WTC11 (cell line): ENCODE data around the gene KANK4. TPM values are rescaled to one million over a fixed set of nuclear protein-coding genes. Genes with fewer than 3 reads are reported as not detected.

ENCODE experiments used
- ATF1 ChIP-seq: sonication (generic); formaldehyde crosslinking; IDR thresholded peaks from 2 replicates; pipeline ENCODE4 v1.8.1; 2023; ENCODE audit warnings: mild to moderate bottlenecking, moderate library complexity, missing genetic modification reagents
- CREM ChIP-seq: sonication (generic); formaldehyde crosslinking; IDR thresholded peaks from 2 replicates; pipeline ENCODE4 v1.8.1; 2022; ENCODE audit warnings: mild to moderate bottlenecking, missing genetic modification reagents, moderate library complexity
- EMX1 ChIP-seq: fragments of 250-450 bp; sonication (Bioruptor Pico); IDR thresholded peaks from 2 replicates; pipeline ENCODE4 v1.8.0; 2021; ENCODE audit warnings: mild to moderate bottlenecking
- FOXJ3 ChIP-seq: sonication (generic); formaldehyde crosslinking; IDR thresholded peaks from 2 replicates; pipeline ENCODE4 v1.9.0; 2021; ENCODE audit warnings: missing genetic modification reagents, mild to moderate bottlenecking, borderline replicate concordance
- FOXP1 ChIP-seq: sonication (generic); formaldehyde crosslinking; IDR thresholded peaks from 2 replicates; pipeline ENCODE4 v1.8.0; 2022; ENCODE audit warnings: missing genetic modification reagents, mild to moderate bottlenecking, moderate library complexity, borderline replicate concordance
- GABPB1 ChIP-seq: sonication (generic); formaldehyde crosslinking; IDR thresholded peaks from 2 replicates; pipeline ENCODE4 v1.8.1; 2023; ENCODE audit warnings: mild to moderate bottlenecking, missing genetic modification reagents
- MYBL2 ChIP-seq: sonication (generic); formaldehyde crosslinking; IDR thresholded peaks from 2 replicates; pipeline ENCODE4 v1.8.1; 2023; ENCODE audit warnings: mild to moderate bottlenecking, moderate library complexity, missing genetic modification reagents
- NR2C2 ChIP-seq: sonication (generic); formaldehyde crosslinking; IDR thresholded peaks from 2 replicates; pipeline ENCODE4 v1.8.0; 2022; ENCODE audit warnings: mild to moderate bottlenecking, missing genetic modification reagents
- NR3C1 ChIP-seq: sonication (generic); formaldehyde crosslinking; conservative IDR thresholded peaks from 2 replicates; pipeline ENCODE4 v1.8.1; 2023; ENCODE audit warnings: low read depth, mild to moderate bottlenecking, missing genetic modification reagents
- PRRX2 ChIP-seq: fragments of 250-450 bp; sonication (Bioruptor Pico); IDR thresholded peaks from 2 replicates; pipeline ENCODE4 v1.8.0; 2021; ENCODE audit warnings: mild to moderate bottlenecking
- RELA ChIP-seq: sonication (generic); formaldehyde crosslinking; IDR thresholded peaks from 2 replicates; pipeline ENCODE4 v1.8.1; 2022; ENCODE audit warnings: missing genetic modification reagents, mild to moderate bottlenecking, borderline replicate concordance
- RORB ChIP-seq: fragments of 250-450 bp; sonication (Bioruptor Pico); IDR thresholded peaks from 2 replicates; pipeline ENCODE4 v1.9.0; 2021; ENCODE audit warnings: mild to moderate bottlenecking
- SMAD3 ChIP-seq: sonication (generic); formaldehyde crosslinking; IDR thresholded peaks from 2 replicates; pipeline ENCODE4 v1.8.0; 2022; ENCODE audit warnings: missing genetic modification reagents, mild to moderate bottlenecking, borderline replicate concordance
- TEAD1 ChIP-seq: sonication (generic); formaldehyde crosslinking; IDR thresholded peaks from 2 replicates; pipeline ENCODE4 v1.8.0; 2022; ENCODE audit warnings: mild to moderate bottlenecking, missing genetic modification reagents
- TP53 ChIP-seq: sonication (generic); formaldehyde crosslinking; IDR thresholded peaks from 2 replicates; pipeline ENCODE4 v1.8.1; 2023; ENCODE audit warnings: mild to moderate bottlenecking, missing genetic modification reagents
- ZNF219 ChIP-seq: sonication (generic); formaldehyde crosslinking; IDR thresholded peaks from 2 replicates; pipeline ENCODE4 v1.8.0; 2023; ENCODE audit warnings: missing genetic modification reagents, mild to moderate bottlenecking, borderline replicate concordance
- ZNF416 ChIP-seq: fragments of 250-450 bp; sonication (Bioruptor Pico); IDR thresholded peaks from 2 replicates; pipeline ENCODE4 v1.9.0; 2021; ENCODE audit warnings: mild to moderate bottlenecking, inconsistent platforms
- total RNA-seq: library from RNA; stranded (reverse); gene quantifications from 3 replicates; pipeline ENCODE4 v1.2.3, GENCODE V29; 2021
- TF ChIP-seq, protein P1 (sequence below): sonication (generic); formaldehyde crosslinking; IDR thresholded peaks from 2 replicates; pipeline ENCODE4 v1.8.1; 2022; ENCODE audit warnings: low read depth, missing genetic modification reagents, borderline replicate concordance
- TF ChIP-seq, protein P2 (sequence below): sonication (generic); formaldehyde crosslinking; IDR thresholded peaks from 2 replicates; pipeline ENCODE4 v1.8.0; 2023; ENCODE audit warnings: mild to moderate bottlenecking, missing genetic modification reagents
- TF ChIP-seq, protein P3 (sequence below): fragments of 200-600 bp; IDR thresholded peaks from 2 replicates; pipeline ENCODE4 v1.8.0; 2022; ENCODE audit warnings: antibody characterized with exemption
- TF ChIP-seq, protein P4 (sequence below): sonication (generic); formaldehyde crosslinking; IDR thresholded peaks from 2 replicates; pipeline ENCODE4 v1.8.1; 2023; ENCODE audit warnings: mild to moderate bottlenecking, missing genetic modification reagents, moderate library complexity
- TF ChIP-seq, protein P5 (sequence below): sonication (generic); formaldehyde crosslinking; IDR thresholded peaks from 2 replicates; pipeline ENCODE4 v1.8.0; 2022; ENCODE audit warnings: mild to moderate bottlenecking, missing genetic modification reagents
- TF ChIP-seq, protein P6 (sequence below): sonication (generic); formaldehyde crosslinking; IDR thresholded peaks from 2 replicates; pipeline ENCODE4 v1.8.1; 2022; ENCODE audit warnings: mild to moderate bottlenecking, missing genetic modification reagents, moderate library complexity, borderline replicate concordance
- TF ChIP-seq, protein P7 (sequence below): sonication (generic); formaldehyde crosslinking; IDR thresholded peaks from 2 replicates; pipeline ENCODE4 v1.8.1; 2023; ENCODE audit warnings: mild to moderate bottlenecking, moderate library complexity, missing genetic modification reagents
- TF ChIP-seq, protein P8 (sequence below): fragments of 250-450 bp; sonication (Bioruptor Pico); conservative IDR thresholded peaks from 2 replicates; pipeline ENCODE4 v1.9.0; 2021; ENCODE audit warnings: mild to moderate bottlenecking

The KANK4 gene
- total RNA-seq, 1 experiment from 2014 or later: 0.35 TPM

DNA sequence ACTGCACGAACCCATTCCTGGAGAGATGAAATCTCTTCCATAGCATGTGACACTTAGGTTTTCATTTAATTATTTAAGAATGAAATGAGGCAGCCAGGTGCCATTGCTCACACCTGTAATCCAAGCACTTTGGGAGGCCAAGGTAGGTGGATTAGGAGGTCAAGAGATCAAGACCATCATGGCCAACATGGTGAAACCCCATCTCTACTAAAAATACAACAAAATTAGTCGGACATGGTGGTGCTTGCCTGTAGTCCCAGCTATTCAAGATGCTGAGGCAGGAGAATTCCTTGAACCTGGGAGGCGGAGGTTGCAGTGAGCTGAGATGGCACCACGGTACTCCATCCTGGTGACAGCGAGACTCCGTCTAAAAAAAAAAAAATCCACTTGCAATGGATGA is 106.8 kb downstream of the KANK4 start (continued):
- no peak for TF ChIP-seq RORB (CRISPR knock-in tag)
- no peak; the same call in 1 of the 2 replicates for TF ChIP-seq ATF1 (CRISPR knock-in tag)
- TF ChIP-seq NR2C2 (CRISPR knock-in tag): no peak
- TF ChIP-seq, protein P1, sequence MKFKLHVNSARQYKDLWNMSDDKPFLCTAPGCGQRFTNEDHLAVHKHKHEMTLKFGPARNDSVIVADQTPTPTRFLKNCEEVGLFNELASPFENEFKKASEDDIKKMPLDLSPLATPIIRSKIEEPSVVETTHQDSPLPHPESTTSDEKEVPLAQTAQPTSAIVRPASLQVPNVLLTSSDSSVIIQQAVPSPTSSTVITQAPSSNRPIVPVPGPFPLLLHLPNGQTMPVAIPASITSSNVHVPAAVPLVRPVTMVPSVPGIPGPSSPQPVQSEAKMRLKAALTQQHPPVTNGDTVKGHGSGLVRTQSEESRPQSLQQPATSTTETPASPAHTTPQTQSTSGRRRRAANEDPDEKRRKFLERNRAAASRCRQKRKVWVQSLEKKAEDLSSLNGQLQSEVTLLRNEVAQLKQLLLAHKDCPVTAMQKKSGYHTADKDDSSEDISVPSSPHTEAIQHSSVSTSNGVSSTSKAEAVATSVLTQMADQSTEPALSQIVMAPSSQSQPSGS (CRISPR knock-in tag): no peak
- TF ChIP-seq, protein P2, sequence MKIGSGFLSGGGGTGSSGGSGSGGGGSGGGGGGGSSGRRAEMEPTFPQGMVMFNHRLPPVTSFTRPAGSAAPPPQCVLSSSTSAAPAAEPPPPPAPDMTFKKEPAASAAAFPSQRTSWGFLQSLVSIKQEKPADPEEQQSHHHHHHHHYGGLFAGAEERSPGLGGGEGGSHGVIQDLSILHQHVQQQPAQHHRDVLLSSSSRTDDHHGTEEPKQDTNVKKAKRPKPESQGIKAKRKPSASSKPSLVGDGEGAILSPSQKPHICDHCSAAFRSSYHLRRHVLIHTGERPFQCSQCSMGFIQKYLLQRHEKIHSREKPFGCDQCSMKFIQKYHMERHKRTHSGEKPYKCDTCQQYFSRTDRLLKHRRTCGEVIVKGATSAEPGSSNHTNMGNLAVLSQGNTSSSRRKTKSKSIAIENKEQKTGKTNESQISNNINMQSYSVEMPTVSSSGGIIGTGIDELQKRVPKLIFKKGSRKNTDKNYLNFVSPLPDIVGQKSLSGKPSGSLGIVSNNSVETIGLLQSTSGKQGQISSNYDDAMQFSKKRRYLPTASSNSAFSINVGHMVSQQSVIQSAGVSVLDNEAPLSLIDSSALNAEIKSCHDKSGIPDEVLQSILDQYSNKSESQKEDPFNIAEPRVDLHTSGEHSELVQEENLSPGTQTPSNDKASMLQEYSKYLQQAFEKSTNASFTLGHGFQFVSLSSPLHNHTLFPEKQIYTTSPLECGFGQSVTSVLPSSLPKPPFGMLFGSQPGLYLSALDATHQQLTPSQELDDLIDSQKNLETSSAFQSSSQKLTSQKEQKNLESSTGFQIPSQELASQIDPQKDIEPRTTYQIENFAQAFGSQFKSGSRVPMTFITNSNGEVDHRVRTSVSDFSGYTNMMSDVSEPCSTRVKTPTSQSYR (CRISPR knock-in tag): peak; percentile 13; the same call in 1 of the 2 replicates
- peak; percentile 36; the same call in 1 of the 2 replicates for TF ChIP-seq TEAD1
- TF ChIP-seq SMAD3 (CRISPR knock-in tag): no peak
- TF ChIP-seq ZNF416: peak; percentile 93; the same call in 1 of the 2 replicates
- TF ChIP-seq MYBL2 (CRISPR knock-in tag): no peak
- no peak for TF ChIP-seq FOXP1 (CRISPR knock-in tag)
- TF ChIP-seq CREM: no peak
- TF ChIP-seq, protein P3, sequence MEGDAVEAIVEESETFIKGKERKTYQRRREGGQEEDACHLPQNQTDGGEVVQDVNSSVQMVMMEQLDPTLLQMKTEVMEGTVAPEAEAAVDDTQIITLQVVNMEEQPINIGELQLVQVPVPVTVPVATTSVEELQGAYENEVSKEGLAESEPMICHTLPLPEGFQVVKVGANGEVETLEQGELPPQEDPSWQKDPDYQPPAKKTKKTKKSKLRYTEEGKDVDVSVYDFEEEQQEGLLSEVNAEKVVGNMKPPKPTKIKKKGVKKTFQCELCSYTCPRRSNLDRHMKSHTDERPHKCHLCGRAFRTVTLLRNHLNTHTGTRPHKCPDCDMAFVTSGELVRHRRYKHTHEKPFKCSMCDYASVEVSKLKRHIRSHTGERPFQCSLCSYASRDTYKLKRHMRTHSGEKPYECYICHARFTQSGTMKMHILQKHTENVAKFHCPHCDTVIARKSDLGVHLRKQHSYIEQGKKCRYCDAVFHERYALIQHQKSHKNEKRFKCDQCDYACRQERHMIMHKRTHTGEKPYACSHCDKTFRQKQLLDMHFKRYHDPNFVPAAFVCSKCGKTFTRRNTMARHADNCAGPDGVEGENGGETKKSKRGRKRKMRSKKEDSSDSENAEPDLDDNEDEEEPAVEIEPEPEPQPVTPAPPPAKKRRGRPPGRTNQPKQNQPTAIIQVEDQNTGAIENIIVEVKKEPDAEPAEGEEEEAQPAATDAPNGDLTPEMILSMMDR: no peak
- TF ChIP-seq NR3C1 (CRISPR knock-in tag): no peak
- TF ChIP-seq, protein P4, sequence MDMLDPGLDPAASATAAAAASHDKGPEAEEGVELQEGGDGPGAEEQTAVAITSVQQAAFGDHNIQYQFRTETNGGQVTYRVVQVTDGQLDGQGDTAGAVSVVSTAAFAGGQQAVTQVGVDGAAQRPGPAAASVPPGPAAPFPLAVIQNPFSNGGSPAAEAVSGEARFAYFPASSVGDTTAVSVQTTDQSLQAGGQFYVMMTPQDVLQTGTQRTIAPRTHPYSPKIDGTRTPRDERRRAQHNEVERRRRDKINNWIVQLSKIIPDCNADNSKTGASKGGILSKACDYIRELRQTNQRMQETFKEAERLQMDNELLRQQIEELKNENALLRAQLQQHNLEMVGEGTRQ (CRISPR knock-in tag): no peak
- TF ChIP-seq, protein P5, sequence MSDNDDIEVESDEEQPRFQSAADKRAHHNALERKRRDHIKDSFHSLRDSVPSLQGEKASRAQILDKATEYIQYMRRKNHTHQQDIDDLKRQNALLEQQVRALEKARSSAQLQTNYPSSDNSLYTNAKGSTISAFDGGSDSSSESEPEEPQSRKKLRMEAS (CRISPR knock-in tag): no peak
- no peak for TF ChIP-seq RELA (CRISPR knock-in tag)
- no peak for TF ChIP-seq FOXJ3 (CRISPR knock-in tag)
- peak; percentile 92; the same call in 1 of the 2 replicates for TF ChIP-seq PRRX2
- TF ChIP-seq ZNF219 (CRISPR knock-in tag): no peak
- no peak for TF ChIP-seq TP53 (CRISPR knock-in tag)
- TF ChIP-seq GABPB1 (CRISPR knock-in tag): no peak
- TF ChIP-seq EMX1: no peak; the same call in none of the 2 replicates
- TF ChIP-seq, protein P6, sequence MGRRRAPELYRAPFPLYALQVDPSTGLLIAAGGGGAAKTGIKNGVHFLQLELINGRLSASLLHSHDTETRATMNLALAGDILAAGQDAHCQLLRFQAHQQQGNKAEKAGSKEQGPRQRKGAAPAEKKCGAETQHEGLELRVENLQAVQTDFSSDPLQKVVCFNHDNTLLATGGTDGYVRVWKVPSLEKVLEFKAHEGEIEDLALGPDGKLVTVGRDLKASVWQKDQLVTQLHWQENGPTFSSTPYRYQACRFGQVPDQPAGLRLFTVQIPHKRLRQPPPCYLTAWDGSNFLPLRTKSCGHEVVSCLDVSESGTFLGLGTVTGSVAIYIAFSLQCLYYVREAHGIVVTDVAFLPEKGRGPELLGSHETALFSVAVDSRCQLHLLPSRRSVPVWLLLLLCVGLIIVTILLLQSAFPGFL (CRISPR knock-in tag): peak; percentile 51; the same call in 1 of the 2 replicates
- TF ChIP-seq, protein P7, sequence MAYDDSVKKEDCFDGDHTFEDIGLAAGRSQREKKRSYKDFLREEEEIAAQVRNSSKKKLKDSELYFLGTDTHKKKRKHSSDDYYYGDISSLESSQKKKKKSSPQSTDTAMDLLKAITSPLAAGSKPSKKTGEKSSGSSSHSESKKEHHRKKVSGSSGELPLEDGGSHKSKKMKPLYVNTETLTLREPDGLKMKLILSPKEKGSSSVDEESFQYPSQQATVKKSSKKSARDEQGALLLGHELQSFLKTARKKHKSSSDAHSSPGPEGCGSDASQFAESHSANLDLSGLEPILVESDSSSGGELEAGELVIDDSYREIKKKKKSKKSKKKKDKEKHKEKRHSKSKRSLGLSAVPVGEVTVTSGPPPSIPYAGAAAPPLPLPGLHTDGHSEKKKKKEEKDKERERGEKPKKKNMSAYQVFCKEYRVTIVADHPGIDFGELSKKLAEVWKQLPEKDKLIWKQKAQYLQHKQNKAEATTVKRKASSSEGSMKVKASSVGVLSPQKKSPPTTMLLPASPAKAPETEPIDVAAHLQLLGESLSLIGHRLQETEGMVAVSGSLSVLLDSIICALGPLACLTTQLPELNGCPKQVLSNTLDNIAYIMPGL: no peak
- TF ChIP-seq, protein P8, sequence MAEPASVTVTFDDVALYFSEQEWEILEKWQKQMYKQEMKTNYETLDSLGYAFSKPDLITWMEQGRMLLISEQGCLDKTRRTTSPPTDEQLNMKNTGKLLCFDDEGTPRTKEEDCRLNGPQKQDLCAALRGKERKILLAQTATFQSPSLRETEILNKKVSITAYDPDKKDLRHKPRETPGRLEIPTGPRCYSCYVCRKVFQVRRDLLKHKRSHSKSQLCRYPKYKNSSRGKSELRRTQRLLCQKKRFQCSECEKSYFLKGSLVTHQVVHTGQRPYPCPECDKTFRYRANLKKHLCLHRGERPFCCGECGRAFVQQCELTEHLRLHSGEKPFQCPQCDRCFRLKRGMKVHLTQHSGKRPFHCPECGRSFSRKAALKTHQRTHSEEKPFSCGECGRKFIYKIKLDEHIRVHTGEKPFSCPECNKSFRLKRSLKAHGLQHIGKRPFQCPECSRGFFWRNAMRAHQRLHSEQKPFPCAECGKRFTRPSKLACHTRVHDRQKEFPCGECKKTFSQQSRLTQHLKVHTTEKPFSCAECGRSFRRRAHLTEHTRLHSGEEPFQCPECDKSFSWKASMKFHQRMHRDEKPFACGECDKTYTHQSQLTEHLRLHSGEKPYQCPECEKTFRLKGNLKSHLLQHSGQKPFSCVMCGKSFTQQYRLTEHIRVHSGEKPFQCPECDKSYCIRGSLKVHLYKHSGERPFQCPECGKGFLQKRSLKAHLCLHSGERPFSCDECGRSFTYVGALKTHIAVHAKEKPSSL (CRISPR knock-in tag): peak; percentile 94
